ENCODE results near the gene ANKDD1A. TPM values are rescaled to one million over a fixed set of nuclear protein-coding genes. Genes with fewer than 3 reads are reported as not detected.

ANKDD1A gene
- total RNA-seq, 1 experiment from 2014 or later: 0.16 TPM

DNA sequence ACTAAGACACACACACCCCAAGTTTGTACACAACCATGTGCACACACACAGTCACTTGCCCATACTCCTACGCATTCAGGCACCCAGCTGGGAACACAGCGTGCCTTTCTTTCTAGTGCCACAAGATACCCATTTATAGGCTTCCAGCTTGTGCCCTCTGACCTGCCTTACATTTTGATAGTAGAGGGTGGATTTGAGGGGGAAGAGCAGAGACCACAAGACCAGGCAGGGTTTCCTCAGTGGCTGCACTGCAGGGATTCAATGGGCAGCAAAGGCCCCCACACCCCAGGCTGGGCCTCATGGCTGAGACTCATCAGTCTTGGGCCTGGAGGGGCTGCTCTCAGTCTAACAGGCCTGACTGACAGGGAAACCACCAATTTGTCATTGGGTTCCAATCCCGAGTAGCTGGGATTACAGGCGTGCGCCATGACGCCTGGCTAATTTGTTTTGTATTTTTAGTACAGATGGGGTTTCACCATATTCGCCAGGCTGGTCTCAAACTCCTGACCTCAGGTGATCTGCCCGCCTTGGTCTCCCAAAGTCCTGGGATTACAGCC, 18.8 kb upstream of the ANKDD1A start:
- Mint-ChIP-seq H3K27ac (ENCODE audit: low read depth, unreplicated experiment) (no peak overlapping the region), H3K27me3 (ENCODE audit: insufficient read depth, unreplicated experiment) (no peaks in the 10 kb centered on the region), H3K9me3 (ENCODE audit: unreplicated experiment) (no peaks in the 10 kb centered on the region), H3K4me3 (ENCODE audit: unreplicated experiment) (no peak overlapping the region), H3K36me3 (ENCODE audit: insufficient read depth, unreplicated experiment) (no peaks in the 10 kb centered on the region), H3K4me1 (ENCODE audit: insufficient read depth, unreplicated experiment) (peaks cover 15% of the 10 kb centered on the region)
- TF ChIP-seq, protein P1, sequence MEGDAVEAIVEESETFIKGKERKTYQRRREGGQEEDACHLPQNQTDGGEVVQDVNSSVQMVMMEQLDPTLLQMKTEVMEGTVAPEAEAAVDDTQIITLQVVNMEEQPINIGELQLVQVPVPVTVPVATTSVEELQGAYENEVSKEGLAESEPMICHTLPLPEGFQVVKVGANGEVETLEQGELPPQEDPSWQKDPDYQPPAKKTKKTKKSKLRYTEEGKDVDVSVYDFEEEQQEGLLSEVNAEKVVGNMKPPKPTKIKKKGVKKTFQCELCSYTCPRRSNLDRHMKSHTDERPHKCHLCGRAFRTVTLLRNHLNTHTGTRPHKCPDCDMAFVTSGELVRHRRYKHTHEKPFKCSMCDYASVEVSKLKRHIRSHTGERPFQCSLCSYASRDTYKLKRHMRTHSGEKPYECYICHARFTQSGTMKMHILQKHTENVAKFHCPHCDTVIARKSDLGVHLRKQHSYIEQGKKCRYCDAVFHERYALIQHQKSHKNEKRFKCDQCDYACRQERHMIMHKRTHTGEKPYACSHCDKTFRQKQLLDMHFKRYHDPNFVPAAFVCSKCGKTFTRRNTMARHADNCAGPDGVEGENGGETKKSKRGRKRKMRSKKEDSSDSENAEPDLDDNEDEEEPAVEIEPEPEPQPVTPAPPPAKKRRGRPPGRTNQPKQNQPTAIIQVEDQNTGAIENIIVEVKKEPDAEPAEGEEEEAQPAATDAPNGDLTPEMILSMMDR (IDR thresholded peaks at IDR 0.05; ENCODE audit: unreplicated experiment): no peak
- CTCF ChIA-PET: interaction anchor here (0.6 kb wide), 1 partner anchor 18 kb away, joined by 3 read pairs; no protein-coding TSS in a partner anchor
- POLR2A ChIA-PET: no interaction called here
- no TSS peak for BruUV-seq (replicated peaks)
- no peak for DNase-seq (ENCODE audit: unreplicated experiment)
- intact Hi-C loops (cut with micrococcal nuclease): no loop called here

DNA sequence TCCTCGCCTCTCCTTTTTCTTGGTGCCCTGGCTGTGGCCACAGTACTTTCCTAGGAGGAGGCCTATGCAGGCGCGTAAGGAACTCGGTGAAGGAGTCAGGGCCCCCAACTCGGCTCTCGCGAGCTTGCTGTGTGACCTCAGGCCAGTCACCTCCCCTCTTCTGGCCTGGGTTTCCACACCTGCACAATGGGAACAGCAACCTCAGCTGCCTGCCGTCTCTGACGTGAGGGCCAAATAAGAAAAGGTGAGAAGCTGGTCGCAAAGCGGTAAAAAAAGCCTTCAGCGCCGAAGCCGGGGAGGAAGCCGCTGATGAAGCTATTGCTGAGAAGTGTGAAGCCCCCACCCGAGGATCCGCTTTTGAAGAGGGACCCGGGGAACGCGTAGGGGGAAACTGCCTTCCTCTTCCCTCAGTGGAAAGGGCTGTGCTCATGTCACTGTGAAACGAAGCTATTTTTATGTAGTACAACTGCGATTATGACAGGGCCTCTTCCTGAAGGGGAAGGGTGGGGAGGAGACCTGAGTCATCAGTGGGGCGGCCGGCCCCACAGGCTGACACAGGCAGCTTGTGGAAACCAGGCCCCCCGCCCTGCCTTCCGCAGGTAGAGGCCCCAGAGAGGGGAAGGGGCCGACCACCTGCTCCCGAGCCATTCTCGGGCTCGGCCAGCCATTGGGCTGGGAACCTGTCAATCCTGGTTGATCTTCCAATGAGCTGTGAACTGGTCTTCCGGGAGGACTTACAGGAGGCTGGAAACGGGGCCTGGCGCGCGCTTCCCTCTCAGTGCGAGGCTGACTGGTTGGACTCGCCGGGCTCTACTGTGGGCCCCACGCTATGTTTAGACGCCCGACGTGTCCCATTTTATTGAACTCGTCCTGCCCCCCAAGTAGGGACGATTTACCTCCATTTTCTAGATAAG, 18.0 kb upstream of the ANKDD1A start:
- Mint-ChIP-seq H3K27ac (ENCODE audit: low read depth, unreplicated experiment) (no peak overlapping the region), H3K27me3 (ENCODE audit: insufficient read depth, unreplicated experiment) (no peaks in the 10 kb centered on the region), H3K4me1 (ENCODE audit: insufficient read depth, unreplicated experiment) (peaks cover 21% of the 10 kb centered on the region), H3K4me3 (ENCODE audit: unreplicated experiment) (no peak overlapping the region), H3K9me3 (ENCODE audit: unreplicated experiment) (no peaks in the 10 kb centered on the region), H3K36me3 (ENCODE audit: insufficient read depth, unreplicated experiment) (no peaks in the 10 kb centered on the region)
- DNase-seq (ENCODE audit: unreplicated experiment): peak; percentile 67
- ChIA-PET POLR2A (no interaction called here), CTCF (interaction anchor here (0.6 kb wide), 1 partner anchor 17 kb away, joined by 3 read pairs; no protein-coding TSS in a partner anchor)
- intact Hi-C loops (cut with micrococcal nuclease): no loop called here
- TF ChIP-seq, protein P1 (IDR thresholded peaks at IDR 0.05; ENCODE audit: unreplicated experiment): no peak
- no TSS peak for BruUV-seq (replicated peaks)

DNA sequence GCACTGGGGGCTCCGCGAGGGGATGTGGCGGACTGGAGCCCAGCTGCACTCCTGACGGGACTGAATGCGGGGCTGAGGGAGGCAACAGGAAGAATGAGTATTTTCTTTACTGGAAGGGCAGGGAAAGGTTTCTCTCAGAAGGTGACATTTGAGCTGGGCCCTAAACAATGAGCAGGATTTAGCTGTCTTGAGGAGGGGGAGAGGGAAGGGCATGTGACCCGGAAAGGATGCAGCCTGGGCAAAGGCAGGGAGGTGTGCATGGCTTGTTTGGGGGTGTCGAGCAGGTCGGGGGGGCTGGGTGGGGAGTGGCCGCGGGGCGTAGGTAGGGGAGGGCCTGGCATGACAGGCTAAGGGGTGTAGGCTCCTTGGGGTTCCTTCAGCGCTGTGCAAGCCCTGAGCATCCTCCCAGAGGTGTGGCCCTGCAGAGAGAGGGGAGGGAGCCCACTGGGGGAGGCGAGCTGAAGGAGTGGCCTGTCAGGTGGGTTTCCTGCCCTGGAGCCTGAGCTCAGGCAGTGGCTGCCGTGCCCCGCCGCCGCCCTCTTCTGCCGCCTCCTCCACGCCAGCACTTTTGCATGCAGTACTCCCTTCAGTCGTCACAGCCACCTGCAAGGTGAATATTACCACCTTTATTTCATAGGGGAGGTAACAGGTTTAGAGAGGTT, 17.2 kb upstream of the ANKDD1A start:
- intact Hi-C loops (cut with micrococcal nuclease): loop anchor here (5.0 kb wide), 1 partner anchor 52 kb away; the partner anchor contains the start of gene PLEKHO2
- no TSS peak for BruUV-seq (replicated peaks)

More for the DNA sequence above, 17.2 kb upstream of the ANKDD1A start:
- no peak for DNase-seq (ENCODE audit: unreplicated experiment)
- no peak overlapping the region for H3K27ac Mint-ChIP-seq (ENCODE audit: low read depth, unreplicated experiment)
- TF ChIP-seq, protein P1 (IDR thresholded peaks at IDR 0.05; ENCODE audit: unreplicated experiment): no peak
- POLR2A ChIA-PET: no interaction called here
- H3K27me3 Mint-ChIP-seq (ENCODE audit: insufficient read depth, unreplicated experiment): no peaks in the 10 kb centered on the region
- H3K36me3 Mint-ChIP-seq (ENCODE audit: insufficient read depth, unreplicated experiment): no peaks in the 10 kb centered on the region
- no peak overlapping the region for H3K4me3 Mint-ChIP-seq (ENCODE audit: unreplicated experiment)
- H3K9me3 Mint-ChIP-seq (ENCODE audit: unreplicated experiment): no peaks in the 10 kb centered on the region
- CTCF ChIA-PET: interaction anchor here (0.6 kb wide), 1 partner anchor 27 kb away, joined by 3 read pairs; no protein-coding TSS in a partner anchor
- peaks cover 21% of the 10 kb centered on the region for H3K4me1 Mint-ChIP-seq (ENCODE audit: insufficient read depth, unreplicated experiment)

Measured in MCF 10A (cell line).